ENCODE measurements around the gene PAK6. TPM values are rescaled to one million over a fixed set of nuclear protein-coding genes. Genes with fewer than 3 reads are reported as not detected.

The PAK6 gene
- polyA plus RNA-seq, 1 donor from 2014 or later: 32.4 TPM

DNA sequence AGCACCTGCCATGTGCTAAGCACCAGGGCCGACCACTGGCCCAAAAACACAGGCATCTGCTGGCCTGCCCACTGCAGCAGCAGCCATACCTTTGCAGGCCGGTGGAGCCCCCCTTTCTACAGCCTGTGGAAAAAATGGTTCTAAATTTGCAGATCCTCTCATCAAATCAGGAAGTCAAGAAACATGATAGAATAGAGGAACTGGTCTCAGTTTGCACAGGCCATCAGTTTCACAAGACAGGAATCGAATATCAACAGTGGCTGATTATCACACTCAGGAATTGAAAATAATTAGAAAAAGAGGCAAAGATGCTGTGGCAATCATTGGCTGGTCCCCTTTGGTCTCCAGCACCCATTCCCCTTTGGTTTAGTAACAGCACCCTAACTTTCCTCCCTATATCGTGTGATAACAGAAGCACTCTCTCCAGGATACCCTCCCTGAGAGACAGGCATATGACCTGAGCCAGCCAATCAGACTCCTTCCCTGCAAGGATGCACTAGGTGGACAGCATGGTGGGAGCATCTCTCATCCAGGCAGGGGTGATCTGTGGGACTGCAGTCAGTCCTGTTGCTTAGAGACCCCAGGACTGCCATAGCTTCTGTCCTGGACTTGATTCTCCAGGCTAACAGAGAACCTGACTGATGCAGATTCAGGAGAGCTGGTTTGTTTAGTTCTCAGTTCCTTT, 3.5 kb upstream of the PAK6 start:
- Histone ChIP-seq H3K36me3 (ENCODE audit: insufficient read depth, low read length) (no peaks in the 10 kb centered on the region), H3K79me2 (replicated peaks; ENCODE audit: insufficient read depth, low read length) (no peaks in the 10 kb centered on the region), H4K20me1 (ENCODE audit: insufficient read depth) (no peaks in the 10 kb centered on the region), H3K4me2 (ENCODE audit: low read length) (no peak overlapping the region), H3K4me3 (ENCODE audit: low read length) (no peak overlapping the region), H3K27ac (ENCODE audit: low read length) (no peak overlapping the region), H3F3A (ENCODE audit: insufficient read depth, low read length, poor library complexity, severe bottlenecking) (no peaks in the 10 kb centered on the region), H3K9ac (ENCODE audit: low read length) (no peak overlapping the region), H3K9me3 (ENCODE audit: low read length) (no peaks in the 10 kb centered on the region), H3K27me3 (ENCODE audit: insufficient read depth, low read depth, low read length) (no peaks in the 10 kb centered on the region), H2AFZ (ENCODE audit: low read depth, low read length) (no peak overlapping the region), H3K9me2 (ENCODE audit: insufficient read depth, low read length) (no peaks in the 10 kb centered on the region)
- TF ChIP-seq SMC3 (conservative IDR thresholded peaks at IDR 0.05; ENCODE audit: poor library complexity): no peak
- TF ChIP-seq MXI1 (conservative IDR thresholded peaks at IDR 0.05; ENCODE audit: poor library complexity, severe bottlenecking): no peak
- TF ChIP-seq EZH2 (IDR thresholded peaks at IDR 0.05; ENCODE audit: borderline replicate concordance, insufficient read depth, low read length, poor library complexity, severe bottlenecking): no peak
- TF ChIP-seq RAD21 (conservative IDR thresholded peaks at IDR 0.05): no peak
- no peak for TF ChIP-seq TAF1 (IDR thresholded peaks at IDR 0.05; ENCODE audit: low read depth)
- TF ChIP-seq POLR2AphosphoS5 (IDR thresholded peaks at IDR 0.05): no peak

DNA sequence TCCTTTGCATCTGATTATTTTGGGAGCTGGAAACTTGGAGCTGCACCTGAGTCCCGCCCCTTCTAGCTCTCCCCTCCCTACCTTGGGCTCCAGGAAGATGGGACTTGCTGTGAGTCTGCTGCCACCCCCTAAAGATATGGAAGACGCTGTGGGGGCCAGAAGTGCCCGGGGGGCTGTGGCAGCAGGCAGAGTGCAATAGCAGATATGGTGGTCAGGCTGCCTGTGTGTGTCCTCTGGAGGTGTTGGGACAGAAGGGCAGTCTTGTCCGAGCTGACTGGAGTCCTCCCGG, 485 bp downstream of the PAK6 start:
- peak overlapping the region; percentile 81 for H3K27ac ChIP-seq (ENCODE audit: low read length)
- no peak for TF ChIP-seq RAD21 (conservative IDR thresholded peaks at IDR 0.05)
- TF ChIP-seq EP300 (conservative IDR thresholded peaks at IDR 0.05; ENCODE audit: poor library complexity, severe bottlenecking): no peak
- no peaks in the 10 kb centered on the region for H3K36me3 ChIP-seq (ENCODE audit: insufficient read depth, low read length)
- H3K9me3 ChIP-seq (ENCODE audit: low read length): no peaks in the 10 kb centered on the region
- peak overlapping the region; percentile 46 for H2AFZ ChIP-seq (ENCODE audit: low read depth, low read length)
- H3F3A ChIP-seq (ENCODE audit: insufficient read depth, low read length, poor library complexity, severe bottlenecking): no peaks in the 10 kb centered on the region
- no peaks in the 10 kb centered on the region for H3K9me2 ChIP-seq (ENCODE audit: insufficient read depth, low read length)
- H3K79me2 ChIP-seq (replicated peaks; ENCODE audit: insufficient read depth, low read length): no peaks in the 10 kb centered on the region
- H3K27me3 ChIP-seq (ENCODE audit: insufficient read depth, low read depth, low read length): no peaks in the 10 kb centered on the region
- H3K9ac ChIP-seq (ENCODE audit: low read length): peak overlapping the region; percentile 76
- H4K20me1 ChIP-seq (ENCODE audit: insufficient read depth): no peaks in the 10 kb centered on the region
- peak overlapping the region; percentile 71 for H3K4me3 ChIP-seq (ENCODE audit: low read length)
- peak overlapping the region; percentile 97 for H3K4me2 ChIP-seq (ENCODE audit: low read length)

GRCh38 chr15:40239693-40240618, 1.1 kb downstream of the PAK6 start:
- no peaks in the 10 kb centered on the region for H3K79me2 ChIP-seq (replicated peaks; ENCODE audit: insufficient read depth, low read length)
- H3K9me3 ChIP-seq (ENCODE audit: low read length): no peaks in the 10 kb centered on the region

More at GRCh38 chr15:40239693-40240618, 1.1 kb downstream of the PAK6 start:
- H3K4me2 ChIP-seq (ENCODE audit: low read length): peak overlapping the region; percentile 97
- H3K9me2 ChIP-seq (ENCODE audit: insufficient read depth, low read length): no peaks in the 10 kb centered on the region
- H3F3A ChIP-seq (ENCODE audit: insufficient read depth, low read length, poor library complexity, severe bottlenecking): no peaks in the 10 kb centered on the region
- peak overlapping the region; percentile 71 for H3K4me3 ChIP-seq (ENCODE audit: low read length)
- H4K20me1 ChIP-seq (ENCODE audit: insufficient read depth): no peaks in the 10 kb centered on the region
- no peak overlapping the region for H2AFZ ChIP-seq (ENCODE audit: low read depth, low read length)
- no peaks in the 10 kb centered on the region for H3K27me3 ChIP-seq (ENCODE audit: insufficient read depth, low read depth, low read length)
- H3K27ac ChIP-seq (ENCODE audit: low read length): peak overlapping the region; percentile 81
- H3K9ac ChIP-seq (ENCODE audit: low read length): peak overlapping the region; percentile 76
- H3K36me3 ChIP-seq (ENCODE audit: insufficient read depth, low read length): no peaks in the 10 kb centered on the region
- no peak for TF ChIP-seq EZH2 (IDR thresholded peaks at IDR 0.05; ENCODE audit: borderline replicate concordance, insufficient read depth, low read length, poor library complexity, severe bottlenecking)
- no peak for TF ChIP-seq TAF1 (IDR thresholded peaks at IDR 0.05; ENCODE audit: low read depth)
- no peak for TF ChIP-seq RAD21 (conservative IDR thresholded peaks at IDR 0.05)
- TF ChIP-seq MXI1 (conservative IDR thresholded peaks at IDR 0.05; ENCODE audit: poor library complexity, severe bottlenecking): no peak
- TF ChIP-seq SMC3 (conservative IDR thresholded peaks at IDR 0.05; ENCODE audit: poor library complexity): no peak
- no peak for TF ChIP-seq REST (IDR thresholded peaks at IDR 0.05; ENCODE audit: borderline replicate concordance)

Data from neural cell (in vitro differentiated cells).